Endothelial cell of umbilical vein (primary cell): ENCODE data around the gene GRIA1. TPM values are rescaled to one million over a fixed set of nuclear protein-coding genes. Genes with fewer than 3 reads are reported as not detected.

Experiments
- BruUV-seq: library from RNA; stranded (reverse); fragments of 400-500 nt; replicated peaks from 2 replicates; lab custom pipeline; 2021; lab: Mats Ljungman, UMichigan
- CTCF ChIA-PET: fragments of 300-600, 350-600 bp; sonication (Branson Sonifier 250); formaldehyde crosslinking; loops from one replicate; lab custom pipeline; 2021; ENCODE audit warnings: antibody characterized with exemption, inconsistent platforms; lab: Charles Lee
- POLR2A ChIA-PET: fragments of 300-600, 350-600 bp; sonication (Branson Sonifier 250); formaldehyde crosslinking; loops from one replicate; lab custom pipeline; 2021; ENCODE audit warnings: antibody characterized with exemption, inconsistent platforms; lab: Charles Lee
- DNase-seq: peaks from one replicate; pipeline ENCODE4 v3.0.0-alpha.2; 2011; ENCODE audit warnings: low read depth, low spot score
- FAIRE-seq: peaks from 2 replicates; lab custom pipeline; 2011; peaks lifted over from hg19 to GRCh38; lab: Jason Lieb, UNC
- H2AFZ ChIP-seq: 2 replicates; pipeline ENCODE4 v1.6.0; 2012; ENCODE audit warnings: low read depth, low read length, control low read depth, inconsistent platforms
- H3K27ac ChIP-seq: 2 replicates; pipeline ENCODE4 v1.5.1; 2011; ENCODE audit warnings: low read depth, mild to moderate bottlenecking, control low read depth, low read length, moderate library complexity; ENCODE audit not compliant: insufficient read depth
- H3K27me3 ChIP-seq, 2 experiments: 2 replicates each; pipeline versions ENCODE4 v1.6.0 to v1.6.1; 2011; ENCODE audit warnings: low read length in 2 of 2, mixed read lengths in 1 of 2; ENCODE audit not compliant: control insufficient read depth in 2 of 2, insufficient read depth in 2 of 2
- H3K36me3 ChIP-seq, 2 experiments: 2 replicates in 1 of 2; 3 replicates in 1 of 2; pipeline ENCODE4 v1.5.1; 2011; ENCODE audit warnings: low read length in 2 of 2, mild to moderate bottlenecking in 1 of 2, moderate library complexity in 1 of 2; ENCODE audit not compliant: control insufficient read depth in 2 of 2, insufficient read depth in 2 of 2; ENCODE audit errors: extremely low read depth in 1 of 2
- H3K4me1 ChIP-seq: 3 replicates; pipeline ENCODE4 v1.5.1; 2011; ENCODE audit warnings: mild to moderate bottlenecking, low read length; ENCODE audit not compliant: control insufficient read depth, insufficient read depth; ENCODE audit errors: extremely low read depth
- H3K4me2 ChIP-seq: 2 replicates; pipeline ENCODE4 v1.6.1; 2011; ENCODE audit warnings: low read length, control low read depth, mixed read lengths; ENCODE audit not compliant: insufficient read depth
- H3K4me3 ChIP-seq, 3 experiments: fragments of 200-600 bp in 1 of 3; sonication (generic), shearing (Covaris generic) in 1 of 3; replicated peaks in 1 of 3; 2 replicates each; pipeline ENCODE4 v1.5.1; 2011 to 2016; ENCODE audit warnings: control low read depth in 3 of 3, low read length in 3 of 3, mild to moderate bottlenecking in 2 of 3, inconsistent platforms in 1 of 3, low read depth in 1 of 3, moderate library complexity in 1 of 3; ENCODE audit not compliant: insufficient read depth in 1 of 3
- H3K79me2 ChIP-seq: 2 replicates; pipeline ENCODE4 v1.6.0; 2012; ENCODE audit warnings: low read length, inconsistent platforms; ENCODE audit not compliant: control insufficient read depth, insufficient read depth
- H3K9ac ChIP-seq: replicated peaks from 2 replicates; pipeline ENCODE3; 2011; ENCODE audit warnings: low read length, control low read depth; ENCODE audit not compliant: insufficient read depth; ENCODE audit errors: extremely low read depth
- H3K9me1 ChIP-seq: replicated peaks from 3 replicates; pipeline ENCODE4 v1.6.0; 2011; ENCODE audit warnings: mild to moderate bottlenecking, low read length; ENCODE audit not compliant: control insufficient read depth, insufficient read depth; ENCODE audit errors: extremely low read depth
- H3K9me3 ChIP-seq: replicated peaks from 2 replicates; pipeline ENCODE4 v1.5.1; 2012; ENCODE audit warnings: low read length, inconsistent platforms; ENCODE audit not compliant: control insufficient read depth, insufficient read depth
- H4K20me1 ChIP-seq: replicated peaks from 2 replicates; pipeline ENCODE3; 2011; ENCODE audit warnings: mild to moderate bottlenecking, low read length; ENCODE audit not compliant: control insufficient read depth, insufficient read depth; ENCODE audit errors: extremely low read depth
- EZH2 ChIP-seq: IDR thresholded peaks from 2 replicates; pipeline ENCODE4 v1.6.1; 2012; ENCODE audit warnings: borderline replicate concordance, low read depth, mild to moderate bottlenecking, moderate library complexity, low read length, inconsistent platforms; ENCODE audit not compliant: severe bottlenecking
- FOS ChIP-seq: IDR thresholded peaks from 2 replicates; pipeline ENCODE4 v1.6.1; 2011; ENCODE audit warnings: mild to moderate bottlenecking, low read length, moderate library complexity, borderline replicate concordance; ENCODE audit not compliant: insufficient read depth
- GATA2 ChIP-seq: IDR thresholded peaks from 2 replicates; pipeline ENCODE4 v1.7.0; 2011; ENCODE audit warnings: low read depth, mild to moderate bottlenecking, moderate library complexity, mixed read lengths, low read length; ENCODE audit not compliant: insufficient read length, insufficient read depth
- MYC ChIP-seq: IDR thresholded peaks from one replicate; pipeline ENCODE4 v1.6.1; 2011; ENCODE audit warnings: mild to moderate bottlenecking, low read depth, low read length
- POLR2AphosphoS5 ChIP-seq: IDR thresholded peaks from 2 replicates; pipeline ENCODE4 v1.6.1; 2012; ENCODE audit warnings: low read depth, mild to moderate bottlenecking, control low read depth, low read length, moderate library complexity; ENCODE audit not compliant: insufficient read depth
- dilution Hi-C: fragments of 300-500 bp; cut with MboI; formaldehyde crosslinking; loops from one replicate; pipeline ENCODE4 v1.15.0; 2019; ENCODE audit warnings: low sequenced_read_pairs; ENCODE audit not compliant: extremely low pct_ligation_motif_present
- intact Hi-C: fragments of 100-400 bp; cut with micrococcal nuclease; formaldehyde crosslinking; loops from one replicate; pipeline ENCODE4 v1.10.0; 2022
- polyA plus RNA-seq, 4 experiments: library from polyadenylated mRNA; depleted of rRNA in 3 of 4; stranded (reverse) in 3 of 4; unstranded in 1 of 4; fragments of >200 nt; gene quantifications; 2 replicates each; pipeline versions ENCODE4 v1.2.1 to v1.2.3, GENCODE V29; 2011 to 2012; ENCODE audit warnings: missing spikeins in 1 of 4
- total RNA-seq: library from RNA; stranded (reverse); gene quantifications from 2 replicates; pipeline ENCODE4 v1.2.3, GENCODE V29; 2021
- TF ChIP-seq, protein P1 (sequence below), 2 donors: IDR thresholded peaks; 1 replicate in 1 of 2; 2 replicates in 1 of 2; pipeline ENCODE4 v1.5.1; 2011; ENCODE audit warnings: low read length in 2 of 2, mild to moderate bottlenecking in 2 of 2, moderate library complexity in 2 of 2, control low read depth in 1 of 2, inconsistent platforms in 1 of 2, low read depth in 1 of 2; ENCODE audit not compliant: insufficient read depth in 1 of 2; ENCODE audit errors: extremely low read depth in 1 of 2
- TF ChIP-seq, protein P2 (sequence below): IDR thresholded peaks from 2 replicates; pipeline ENCODE4 v1.6.1; 2011; ENCODE audit not compliant: insufficient read depth, insufficient read length

Gene GRIA1
- total and polyA plus RNA-seq, 2 donors (not counting 3 experiments of a cell fraction or from before 2014, with no cell fraction given) = not detected

GRCh38 chr5:153543288-153543687, 52.8 kb downstream of the GRIA1 start:
- CTCF ChIA-PET = interaction anchor here (1.2 kb wide), 1 partner anchor 20 kb away, joined by 3 read pairs; no protein-coding TSS in a partner anchor
- no TSS peak for BruUV-seq
- H3K9me3 ChIP-seq = no peaks in the 10 kb centered on the region
- H3K79me2 ChIP-seq = no peaks in the 10 kb centered on the region
- POLR2A ChIA-PET = no interaction called here
- H2AFZ ChIP-seq = no peak overlapping the region
- FAIRE-seq (no peak), DNase-seq (peak; percentile 2)
- H3K4me1 ChIP-seq = no peaks in the 10 kb centered on the region
- intact Hi-C loops (no loop called here), dilution Hi-C loops (no loop called here)
- H3K27ac ChIP-seq = no peak overlapping the region
- H3K4me3 ChIP-seq = no peak overlapping the region
- no peak overlapping the region for H3K4me2 ChIP-seq
- no peaks in the 10 kb centered on the region for H3K27me3 ChIP-seq
- TF ChIP-seq FOS (peak; percentile 25), POLR2AphosphoS5 (no peak), GATA2 (no peak), MYC (no peak), EZH2 (no peak)
- TF ChIP-seq, protein P1, sequence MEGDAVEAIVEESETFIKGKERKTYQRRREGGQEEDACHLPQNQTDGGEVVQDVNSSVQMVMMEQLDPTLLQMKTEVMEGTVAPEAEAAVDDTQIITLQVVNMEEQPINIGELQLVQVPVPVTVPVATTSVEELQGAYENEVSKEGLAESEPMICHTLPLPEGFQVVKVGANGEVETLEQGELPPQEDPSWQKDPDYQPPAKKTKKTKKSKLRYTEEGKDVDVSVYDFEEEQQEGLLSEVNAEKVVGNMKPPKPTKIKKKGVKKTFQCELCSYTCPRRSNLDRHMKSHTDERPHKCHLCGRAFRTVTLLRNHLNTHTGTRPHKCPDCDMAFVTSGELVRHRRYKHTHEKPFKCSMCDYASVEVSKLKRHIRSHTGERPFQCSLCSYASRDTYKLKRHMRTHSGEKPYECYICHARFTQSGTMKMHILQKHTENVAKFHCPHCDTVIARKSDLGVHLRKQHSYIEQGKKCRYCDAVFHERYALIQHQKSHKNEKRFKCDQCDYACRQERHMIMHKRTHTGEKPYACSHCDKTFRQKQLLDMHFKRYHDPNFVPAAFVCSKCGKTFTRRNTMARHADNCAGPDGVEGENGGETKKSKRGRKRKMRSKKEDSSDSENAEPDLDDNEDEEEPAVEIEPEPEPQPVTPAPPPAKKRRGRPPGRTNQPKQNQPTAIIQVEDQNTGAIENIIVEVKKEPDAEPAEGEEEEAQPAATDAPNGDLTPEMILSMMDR (IDR thresholded peaks at IDR 0.05; ENCODE audit: extremely low read depth in 1 of 2, insufficient read depth in 1 of 2, low read depth in 1 of 2, low read length in 2 of 2) = no peak
- TF ChIP-seq, protein P2, sequence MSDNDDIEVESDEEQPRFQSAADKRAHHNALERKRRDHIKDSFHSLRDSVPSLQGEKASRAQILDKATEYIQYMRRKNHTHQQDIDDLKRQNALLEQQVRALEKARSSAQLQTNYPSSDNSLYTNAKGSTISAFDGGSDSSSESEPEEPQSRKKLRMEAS = no peak
- no peak overlapping the region for H3K9ac ChIP-seq
- H4K20me1 ChIP-seq = no peaks in the 10 kb centered on the region
- H3K36me3 ChIP-seq = no peaks in the 10 kb centered on the region
- H3K9me1 ChIP-seq = no peaks in the 10 kb centered on the region
